Kidney glomerular epithelial cell (primary cell): ENCODE data around the gene BTBD2.
"Not testable (repeated sequence)": the region's sequence is repeated elsewhere in the genome, so short reads cannot be mapped to it uniquely, and the experiment has no call there.

ENCODE experiments used
- DNase-seq: peaks from one replicate; lab custom pipeline; 2025; lab: John Stamatoyannopoulos, UW

BTBD2 gene

GRCh38 chr19:2039959-2040646 lies 24.6 kb upstream of the BTBD2 start:
- no peak for DNase-seq

GRCh38 chr19:2039089-2039958 lies 23.8 kb upstream of the BTBD2 start:
- no peak for DNase-seq

GRCh38 chr19:2038284-2039088 lies 23.0 kb upstream of the BTBD2 start:
- no peak for DNase-seq

DNA sequence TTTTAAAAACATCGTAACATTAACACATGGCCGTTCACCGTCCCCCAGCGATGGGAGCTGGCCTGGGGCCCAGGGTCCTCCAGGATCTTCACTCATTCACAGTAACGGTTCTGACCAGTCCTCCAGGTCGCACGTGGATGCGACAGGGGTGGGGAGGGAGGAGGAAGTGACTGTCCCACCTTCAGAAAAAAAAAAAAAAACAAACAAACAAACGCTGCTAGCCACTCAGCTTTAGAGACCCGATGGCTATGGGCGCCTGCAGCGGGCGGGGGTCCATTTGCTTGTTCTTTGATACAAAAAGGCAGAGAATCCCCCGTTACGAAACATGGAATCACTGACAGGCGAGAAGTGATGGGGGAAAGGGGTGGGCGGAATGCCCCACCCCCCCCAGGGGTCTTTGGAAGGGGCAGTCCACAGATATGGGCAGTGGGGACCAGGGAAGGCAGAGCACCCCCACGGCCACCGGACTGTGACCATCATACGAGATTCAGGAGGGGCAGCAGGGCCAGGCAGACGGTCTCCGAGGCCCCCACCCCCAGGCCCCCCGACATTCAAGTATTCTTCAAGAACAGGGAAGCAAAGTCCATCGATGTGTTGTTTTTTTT lies 22.2 kb upstream of the BTBD2 start:
- DNase-seq, result no peak

GRCh38 chr19:2036424-2036823 lies 20.9 kb upstream of the BTBD2 start:
- no peak for DNase-seq

DNA sequence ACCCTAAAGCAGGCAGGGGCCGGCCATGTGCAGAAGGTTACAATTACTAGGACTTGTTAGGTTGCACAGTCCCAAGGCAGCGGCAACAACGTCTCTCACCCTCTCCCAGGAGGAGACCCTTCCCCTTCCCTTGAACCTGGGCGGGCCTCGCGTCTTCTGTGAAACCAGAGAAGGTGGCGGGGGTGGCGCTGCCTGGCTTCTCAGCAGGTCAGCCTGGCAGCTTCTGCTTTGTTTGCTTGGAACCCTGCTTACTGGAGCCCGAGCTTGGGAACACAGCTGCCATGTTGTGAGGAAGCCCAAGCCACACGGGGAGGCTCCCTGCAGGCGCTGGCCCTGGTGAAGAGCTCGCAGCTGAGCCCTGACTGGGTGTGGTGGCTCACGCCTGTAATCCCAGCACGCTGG lies 20.1 kb upstream of the BTBD2 start:
- no peak for DNase-seq

GRCh38 chr19:2034729-2035589 lies 19.4 kb upstream of the BTBD2 start:
- no peak for DNase-seq

- DNase-seq, result not testable (repeated sequence)
These were observed 18.7 kb upstream of the BTBD2 start for GRCh38 chr19:2034253-2034652.

DNA sequence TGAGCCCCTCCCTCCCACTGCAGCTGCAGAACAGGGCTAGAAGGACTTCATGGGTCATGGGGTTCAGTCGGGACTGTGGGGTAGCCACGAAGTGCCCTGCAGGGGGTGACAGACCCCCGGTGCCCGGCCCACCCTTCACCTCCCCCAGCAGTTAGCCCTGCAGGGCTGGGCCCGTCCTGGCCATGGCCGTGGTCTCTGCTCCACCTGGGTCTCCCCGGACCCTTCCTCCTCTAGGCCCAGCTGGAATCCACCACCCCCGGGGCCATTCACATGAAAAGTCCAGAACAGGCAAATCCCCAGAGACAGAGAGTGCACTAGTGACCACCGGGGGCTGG lies 18.3 kb upstream of the BTBD2 start:
- no peak for DNase-seq

- DNase-seq, result no peak
These were observed 17.8 kb upstream of the BTBD2 start for GRCh38 chr19:2033115-2033824.

DNA sequence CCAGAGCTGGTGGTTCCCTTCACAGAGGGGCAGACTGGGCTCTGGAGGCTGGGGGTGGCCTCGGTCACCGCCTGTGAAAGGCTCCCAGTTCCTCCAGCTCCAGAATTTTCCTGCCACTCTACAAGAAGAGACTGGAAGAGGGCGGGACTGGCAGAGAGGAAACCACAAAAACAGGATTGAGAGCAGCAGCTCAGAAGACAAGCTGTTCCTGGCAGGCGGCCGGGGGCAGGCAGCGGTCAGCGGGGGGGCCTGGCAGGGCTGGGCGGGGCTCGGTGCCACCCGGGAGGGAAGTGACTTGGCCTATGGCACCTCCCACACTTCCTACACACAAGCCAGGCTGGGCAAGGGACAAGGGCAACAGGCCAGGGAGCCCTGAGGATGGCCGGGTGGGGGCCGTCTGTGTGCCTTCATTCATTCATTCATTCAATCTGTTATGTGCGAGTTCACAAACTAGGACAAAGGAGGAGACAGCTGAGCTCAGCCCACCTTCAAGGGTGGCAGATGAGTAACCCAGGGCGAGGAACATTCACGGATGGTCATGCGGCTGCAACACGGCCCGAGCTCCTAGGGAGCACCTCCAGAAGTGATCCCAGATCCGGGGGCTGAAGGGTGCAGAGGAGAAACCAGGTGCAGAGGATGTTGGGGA lies 16.9 kb upstream of the BTBD2 start:
- peak; percentile 90 for DNase-seq

GRCh38 chr19:2027361-2027760 lies 11.8 kb upstream of the BTBD2 start:
- DNase-seq, result no peak

- DNase-seq, result no peak
These were observed 11.3 kb upstream of the BTBD2 start for GRCh38 chr19:2026770-2027169.

- no peak for DNase-seq
These were observed 6.8 kb upstream of the BTBD2 start for GRCh38 chr19:2022289-2022688.

GRCh38 chr19:2021453-2022140 lies 6.1 kb upstream of the BTBD2 start:
- DNase-seq, result no peak

DNA sequence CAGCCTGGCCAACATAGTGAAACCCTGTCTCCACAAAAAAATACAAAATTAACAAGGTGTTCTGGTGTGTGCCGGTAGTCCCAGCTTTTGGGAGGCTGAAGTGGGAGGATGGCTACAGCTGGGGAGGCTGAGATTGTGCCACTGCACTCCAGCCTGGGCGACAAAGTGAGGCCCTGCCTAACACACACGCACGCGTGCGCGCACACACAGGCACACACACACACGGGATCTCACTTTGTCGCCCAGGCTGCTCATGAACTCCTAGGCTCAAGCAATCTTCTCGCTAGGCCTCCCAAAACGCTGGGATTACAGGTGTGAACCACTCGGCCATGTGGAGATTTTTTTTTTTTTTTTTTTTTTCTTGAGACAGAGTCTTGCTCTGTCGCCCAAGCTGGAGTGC lies 3.2 kb upstream of the BTBD2 start:
- no peak for DNase-seq

DNA sequence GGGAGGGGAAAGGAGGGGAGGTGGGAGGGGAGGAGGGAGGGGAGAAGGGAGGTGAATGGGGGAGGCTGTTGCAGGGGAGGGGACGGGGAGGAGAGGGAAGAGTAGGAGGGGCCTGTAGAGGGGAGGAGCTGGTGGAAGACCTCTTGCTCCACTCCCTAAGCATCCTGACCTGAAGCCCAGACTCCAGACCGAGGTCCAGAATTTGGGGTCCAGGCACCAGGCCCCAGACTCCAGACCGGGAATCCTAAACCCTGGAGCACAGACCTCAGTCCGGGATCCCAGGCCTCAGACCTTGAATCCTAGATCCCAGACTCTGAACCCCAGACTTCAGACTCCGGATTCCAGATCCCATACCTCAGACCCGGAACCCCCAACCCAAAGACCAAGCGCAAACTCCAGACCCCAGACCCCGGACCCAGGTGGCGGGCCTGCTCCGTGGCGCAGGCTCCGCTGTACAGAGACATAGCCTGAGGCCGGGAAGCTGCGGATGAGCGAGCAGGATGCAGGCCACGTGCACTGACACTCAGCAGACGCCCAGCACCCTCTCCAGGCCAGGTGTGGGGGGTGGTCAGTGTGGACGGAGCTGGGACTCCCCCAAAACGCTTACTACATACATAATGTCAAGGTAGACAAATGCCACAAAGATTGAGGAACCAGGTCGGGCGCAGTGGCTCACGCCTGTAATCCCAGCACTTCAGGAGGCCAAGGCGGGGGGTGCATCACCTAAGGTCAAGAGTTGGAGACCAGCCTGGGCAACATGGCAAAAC lies 710 bp upstream of the BTBD2 start:
- DNase-seq, result peak; percentile 41

- DNase-seq, result no peak
These were observed 545 bp downstream of the BTBD2 start for GRCh38 chr19:2014731-2015607.
